Ascending aorta (tissue), 2 donors: Measurements from ENCODE around the gene FOXK2. TPM values are rescaled to one million over a fixed set of nuclear protein-coding genes. Genes with fewer than 3 reads are reported as not detected.

Source experiments
- DNase-seq, 2 donors: peaks; one replicate each; pipeline ENCODE4 v3.0.0-alpha.2; 2019; ENCODE audit warnings: low spot score in 2 of 2
- H3K27ac ChIP-seq, 2 donors: fragments of 200-600 bp; sonication (generic); one replicate each; pipeline ENCODE4 v1.5.1; 2016 to 2017; ENCODE audit warnings: mild to moderate bottlenecking in 1 of 2
- H3K27me3 ChIP-seq: fragments of 200-600 bp; sonication (generic); one replicate; pipeline ENCODE4 v1.5.1; 2017
- H3K36me3 ChIP-seq, 2 donors: fragments of 200-600 bp; sonication (generic); one replicate each; pipeline ENCODE4 v1.5.1; 2016
- H3K4me1 ChIP-seq, 2 donors: fragments of 200-600 bp; sonication (generic); one replicate each; pipeline ENCODE4 v1.5.1; 2016 to 2017; ENCODE audit warnings: mild to moderate bottlenecking in 1 of 2
- H3K4me3 ChIP-seq, 2 donors: fragments of 200-600 bp; sonication (generic); one replicate each; pipeline ENCODE4 v1.5.1; 2016 to 2017; ENCODE audit warnings: mild to moderate bottlenecking in 1 of 2
- H3K9me3 ChIP-seq, 2 donors: fragments of 200-600 bp; sonication (generic); one replicate each; pipeline ENCODE4 v1.5.1; 2016
- CTCF ChIP-seq, 3 experiments: fragments of 200-600 bp in 2 of 3; fragments of 450-650 bp in 1 of 3; sonication (generic) in 2 of 3; IDR thresholded peaks; one replicate each; pipeline ENCODE4 v1.5.1; 2016 to 2019; ENCODE audit warnings: antibody characterized with exemption in 3 of 3, mild to moderate bottlenecking in 1 of 3, moderate library complexity in 1 of 3
- intact Hi-C: fragments of 100-400 bp; cut with DNase I; formaldehyde crosslinking; loops from one replicate; pipeline ENCODE4 v1.15.1; 2023
- total RNA-seq: library from RNA; depleted of rRNA; stranded (reverse); fragments of >200 nt; gene quantifications from one replicate; pipeline ENCODE4 v1.1.0, GENCODE V29; 2016

The FOXK2 gene
- total RNA-seq, 1 donor from 2014 or later: 131 TPM

DNA sequence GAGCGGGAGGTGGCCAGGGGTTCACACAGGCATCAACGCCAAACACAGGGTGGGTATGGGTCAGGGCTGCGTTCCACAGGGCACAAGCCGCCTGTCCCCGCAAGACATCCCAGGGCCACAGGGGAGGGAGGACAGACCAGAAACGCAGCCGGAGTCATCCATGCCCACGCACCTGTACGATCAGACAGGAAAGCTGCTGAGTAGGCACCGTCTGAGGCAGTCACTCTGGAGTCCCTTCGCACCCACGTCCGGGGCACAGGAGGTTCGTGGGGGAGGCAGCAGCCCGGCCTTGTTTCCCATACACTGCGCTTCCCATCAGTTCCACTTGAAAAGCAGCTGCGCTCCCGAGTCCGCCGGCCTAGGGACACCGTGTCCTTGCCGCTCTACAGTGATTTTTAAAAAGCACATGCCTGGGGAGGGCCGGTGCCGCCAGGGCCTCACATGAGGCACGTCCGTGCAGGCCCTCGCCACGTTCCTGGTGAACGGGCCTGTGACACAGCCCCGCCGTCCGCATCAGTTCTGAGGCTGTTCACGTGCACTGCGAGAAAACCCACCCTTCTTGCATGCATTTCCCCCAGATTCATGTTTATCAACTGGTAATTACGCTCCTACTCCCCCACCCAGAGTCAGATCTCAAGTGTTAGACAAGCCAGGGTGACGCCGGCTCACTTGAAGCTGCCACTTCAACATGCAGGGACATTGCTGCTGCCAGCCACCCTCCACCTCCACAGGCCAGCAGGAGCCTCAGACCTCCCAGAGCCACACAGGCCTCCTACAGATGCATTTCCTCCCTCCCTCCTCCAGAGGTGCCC is 94.0 kb downstream of the FOXK2 start:
- Histone ChIP-seq H3K4me1 (no peaks in the 10 kb centered on the region), H3K4me3 (no peak overlapping the region), H3K9me3 (no peaks in the 10 kb centered on the region), H3K36me3 (peaks cover 54 to 73% of the 10 kb centered on the region in 2 donors), H3K27me3 (no peaks in the 10 kb centered on the region), H3K27ac (no peak overlapping the region)
- no peak for TF ChIP-seq CTCF (IDR thresholded peaks at IDR 0.05)
- no peak for DNase-seq
- intact Hi-C loops: no loop called here

DNA sequence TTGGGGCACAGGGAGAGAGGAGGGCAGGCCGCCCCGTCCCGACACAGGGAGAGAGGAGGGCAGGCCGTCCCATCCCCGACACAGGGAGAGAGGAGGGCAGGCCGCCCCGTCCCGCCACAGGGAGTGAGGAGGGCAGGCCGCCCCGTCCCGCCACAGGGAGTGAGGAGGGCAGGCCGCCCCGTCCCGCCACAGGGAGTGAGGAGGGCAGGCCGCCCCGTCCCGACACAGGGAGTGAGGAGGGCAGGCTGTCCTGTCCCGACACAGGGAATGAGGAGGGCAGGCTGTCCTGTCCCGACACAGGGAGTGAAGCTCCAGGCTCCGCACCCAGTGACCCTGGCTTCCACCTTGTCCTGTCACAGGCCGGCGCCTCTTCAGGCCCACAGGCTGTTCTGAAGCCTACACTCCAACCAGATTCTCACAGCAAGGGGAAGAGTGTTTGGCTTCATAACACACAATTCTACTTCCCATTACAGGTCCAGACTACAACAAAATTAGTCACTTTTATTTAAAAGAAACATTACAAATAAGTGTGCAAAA is 94.6 kb downstream of the FOXK2 start:
- Histone ChIP-seq H3K27ac (no peak overlapping the region), H3K27me3 (no peaks in the 10 kb centered on the region), H3K4me1 (no peaks in the 10 kb centered on the region), H3K4me3 (no peak overlapping the region), H3K36me3 (peaks cover 57 to 73% of the 10 kb centered on the region in 2 donors), H3K9me3 (no peaks in the 10 kb centered on the region)
- intact Hi-C loops: no loop called here
- DNase-seq: no peak
- no peak for TF ChIP-seq CTCF (IDR thresholded peaks at IDR 0.05)

DNA sequence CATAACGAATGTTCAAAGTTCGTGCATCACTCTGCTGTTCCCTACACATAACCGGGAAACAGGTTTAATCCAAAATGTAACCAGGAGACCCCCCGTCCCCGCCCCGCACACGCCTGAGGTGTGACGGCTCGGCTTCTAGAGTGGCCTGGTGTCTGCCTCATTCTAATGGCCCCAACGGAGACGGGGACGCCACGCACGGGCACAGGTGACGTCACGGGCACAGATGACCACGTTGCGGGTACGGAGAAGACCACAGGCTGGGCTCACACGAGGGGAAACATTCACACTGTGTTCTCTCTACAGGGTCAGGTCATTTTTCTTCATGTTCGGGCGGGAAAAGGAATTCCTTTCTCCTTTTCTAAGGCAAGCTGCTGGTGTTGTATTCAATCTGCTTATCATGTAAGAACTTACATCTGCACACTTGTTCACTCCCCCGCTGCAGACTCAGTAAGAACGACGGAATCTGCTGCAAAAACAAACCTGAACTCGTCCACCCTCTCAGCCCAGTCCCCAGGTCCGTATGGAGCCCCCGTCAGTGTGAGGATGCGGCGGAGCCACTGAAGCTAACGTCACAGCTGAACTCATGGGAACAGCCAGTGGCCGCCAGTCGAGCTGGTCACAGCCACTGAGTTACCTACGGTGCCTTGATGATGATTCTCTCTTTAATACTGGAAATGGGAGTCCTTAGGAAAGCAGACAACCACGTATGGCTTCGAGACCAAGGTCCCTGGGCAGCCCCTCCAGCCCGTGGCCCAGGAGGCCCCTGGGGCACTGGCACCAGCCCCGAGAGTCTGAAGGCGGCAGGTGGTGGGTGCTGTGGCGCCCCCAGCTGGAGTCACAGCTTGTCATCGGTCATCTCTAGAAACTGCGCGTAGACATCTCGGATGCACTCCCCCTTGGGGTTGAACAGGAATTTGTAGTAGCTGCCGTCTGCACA is 95.8 kb downstream of the FOXK2 start:
- intact Hi-C loops: no loop called here
- Histone ChIP-seq H3K9me3 (no peaks in the 10 kb centered on the region), H3K4me1 (no peaks in the 10 kb centered on the region), H3K4me3 (no peak overlapping the region), H3K27me3 (no peaks in the 10 kb centered on the region), H3K27ac (no peak overlapping the region), H3K36me3 (peaks cover 68 to 73% of the 10 kb centered on the region in 2 donors)
- no peak for DNase-seq
- TF ChIP-seq CTCF (IDR thresholded peaks at IDR 0.05): no peak

- TF ChIP-seq CTCF (IDR thresholded peaks at IDR 0.05): no peak
- intact Hi-C loops: no loop called here
- DNase-seq: no peak
- no peak overlapping the region for H3K27ac ChIP-seq
- H3K36me3 ChIP-seq: peaks cover 73 to 74% of the 10 kb centered on the region in 2 donors
- no peaks in the 10 kb centered on the region for H3K27me3 ChIP-seq
- H3K4me3 ChIP-seq: no peak overlapping the region
- no peaks in the 10 kb centered on the region for H3K9me3 ChIP-seq
- H3K4me1 ChIP-seq: no peaks in the 10 kb centered on the region
Observed at GRCh38 chr17:82616021-82616711, 96.6 kb downstream of the FOXK2 start.

DNA sequence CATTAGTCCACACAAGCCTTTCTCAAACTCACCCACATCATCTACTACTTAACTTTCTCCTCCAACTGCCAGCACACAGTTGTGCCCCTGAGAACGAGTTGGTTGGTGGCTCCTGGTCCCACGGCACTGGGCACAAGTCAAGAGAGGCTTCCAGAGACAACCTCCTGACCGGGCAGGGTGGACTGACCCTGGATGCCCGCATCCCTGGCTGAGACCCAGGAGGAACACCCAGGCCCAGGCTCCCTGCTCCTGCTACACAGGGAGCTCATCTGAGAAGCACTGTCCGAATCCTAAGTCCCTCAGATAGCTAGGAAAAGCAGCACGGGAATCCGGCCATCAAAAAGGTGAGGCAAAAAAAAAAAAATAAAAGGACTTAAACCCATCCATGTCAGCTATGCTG is 99.7 kb downstream of the FOXK2 start:
- Histone ChIP-seq H3K4me3 (no peak overlapping the region), H3K36me3 (peaks cover 70 to 92% of the 10 kb centered on the region in 2 donors), H3K9me3 (no peaks in the 10 kb centered on the region), H3K27me3 (no peaks in the 10 kb centered on the region), H3K27ac (no peak overlapping the region), H3K4me1 (no peaks in the 10 kb centered on the region)
- TF ChIP-seq CTCF (IDR thresholded peaks at IDR 0.05): no peak
- intact Hi-C loops: no loop called here
- DNase-seq: no peak
